ENCODE results near the gene PIP4P1. TPM values are rescaled to one million over a fixed set of nuclear protein-coding genes. Genes with fewer than 3 reads are reported as not detected.

Gene PIP4P1
- total and polyA plus RNA-seq, 10 of the 15 experiments (the other 5 are each of a cell fraction or from before 2014, with no cell fraction given): 19.1 to 47.4 (median 39.7) TPM

DNA sequence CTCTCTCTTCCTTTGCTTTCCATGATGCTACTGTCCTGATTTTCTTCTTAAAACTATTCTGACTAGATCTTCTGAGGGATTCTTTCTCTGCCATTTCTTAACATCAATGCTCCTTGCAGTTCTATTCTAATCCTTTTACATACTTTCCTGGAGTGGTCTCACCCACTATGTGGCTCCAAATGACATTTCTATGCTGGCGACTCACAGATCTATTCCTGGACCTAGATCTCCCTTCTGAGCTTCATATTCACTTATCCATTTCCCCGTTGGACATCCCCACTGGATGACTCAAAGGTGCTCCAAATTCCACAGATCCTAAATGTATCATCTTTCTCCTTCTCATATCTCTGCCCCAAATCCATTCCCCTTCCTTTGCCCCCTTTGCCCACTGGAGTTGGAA, 52.0 kb downstream of the PIP4P1 start:
- ATAC-seq: no peak
- no TSS peak for BruUV-seq (replicated peaks)
- ChIA-PET POLR2A (no interaction called here), SMC1A (ENCODE audit: uncharacterized antibody, unreplicated experiment) (no interaction called here), RAD21 (ENCODE audit: unreplicated experiment) (interaction anchor here (1.5 kb wide), 1 partner anchor 81 kb away, joined by 5 read pairs; no protein-coding TSS in a partner anchor), CTCF (no interaction called here)
- Histone ChIP-seq H3K9me3 (replicated peaks; ENCODE audit: control insufficient read depth, insufficient read depth, low read length) (no peaks in the 10 kb centered on the region), H3K27me3 (replicated peaks in 1 of 2; ENCODE audit: control insufficient read depth in 2 of 2, insufficient read depth in 2 of 2, low read length in 1 of 2) (no peaks in the 10 kb centered on the region), H3K9ac (ENCODE audit: control insufficient read depth, insufficient read depth, low read length) (no peak overlapping the region), H3K4me1 (ENCODE audit: control insufficient read depth, insufficient read depth, low read length) (no peaks in the 10 kb centered on the region), H3K79me2 (ENCODE audit: control insufficient read depth, insufficient read depth, low read length) (peaks cover 11% of the 10 kb centered on the region), H2AFZ (ENCODE audit: control insufficient read depth, low read depth, low read length) (no peak overlapping the region), H3K36me3 (ENCODE audit: control insufficient read depth in 2 of 2, insufficient read depth in 2 of 2, low read length in 1 of 2) (peaks cover 6 to 19% of the 10 kb centered on the region in 2 experiments), H3K27ac (ENCODE audit: control insufficient read depth, insufficient read depth) (no peak overlapping the region), H3K4me3 (no peak overlapping the region), H4K20me1 (ENCODE audit: control insufficient read depth, insufficient read depth) (no peaks in the 10 kb centered on the region; the same call in 1 of the 2 replicates), H3K4me2 (ENCODE audit: control insufficient read depth, insufficient read depth) (no peak overlapping the region)
- FAIRE-seq: no peak
- no peak for TF ChIP-seq POLR2AphosphoS2 (IDR thresholded peaks at IDR 0.05; ENCODE audit: low read depth, low read length)
- TF ChIP-seq SREBF1 (IDR thresholded peaks at IDR 0.05; ENCODE audit: low read length): no peak
- TF ChIP-seq CEBPB (IDR thresholded peaks at IDR 0.05; ENCODE audit: borderline replicate concordance in 1 of 2, low read depth in 2 of 2, low read length in 2 of 2): no peak
- TF ChIP-seq TBL1XR1 (IDR thresholded peaks at IDR 0.05; ENCODE audit: low read depth, low read length): no peak
- TF ChIP-seq, protein P1, sequence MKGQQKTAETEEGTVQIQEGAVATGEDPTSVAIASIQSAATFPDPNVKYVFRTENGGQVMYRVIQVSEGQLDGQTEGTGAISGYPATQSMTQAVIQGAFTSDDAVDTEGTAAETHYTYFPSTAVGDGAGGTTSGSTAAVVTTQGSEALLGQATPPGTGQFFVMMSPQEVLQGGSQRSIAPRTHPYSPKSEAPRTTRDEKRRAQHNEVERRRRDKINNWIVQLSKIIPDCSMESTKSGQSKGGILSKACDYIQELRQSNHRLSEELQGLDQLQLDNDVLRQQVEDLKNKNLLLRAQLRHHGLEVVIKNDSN (IDR thresholded peaks at IDR 0.05; ENCODE audit: borderline replicate concordance, extremely low read length, insufficient read depth, low read depth, low read length): no peak
- TF ChIP-seq, protein P2, sequence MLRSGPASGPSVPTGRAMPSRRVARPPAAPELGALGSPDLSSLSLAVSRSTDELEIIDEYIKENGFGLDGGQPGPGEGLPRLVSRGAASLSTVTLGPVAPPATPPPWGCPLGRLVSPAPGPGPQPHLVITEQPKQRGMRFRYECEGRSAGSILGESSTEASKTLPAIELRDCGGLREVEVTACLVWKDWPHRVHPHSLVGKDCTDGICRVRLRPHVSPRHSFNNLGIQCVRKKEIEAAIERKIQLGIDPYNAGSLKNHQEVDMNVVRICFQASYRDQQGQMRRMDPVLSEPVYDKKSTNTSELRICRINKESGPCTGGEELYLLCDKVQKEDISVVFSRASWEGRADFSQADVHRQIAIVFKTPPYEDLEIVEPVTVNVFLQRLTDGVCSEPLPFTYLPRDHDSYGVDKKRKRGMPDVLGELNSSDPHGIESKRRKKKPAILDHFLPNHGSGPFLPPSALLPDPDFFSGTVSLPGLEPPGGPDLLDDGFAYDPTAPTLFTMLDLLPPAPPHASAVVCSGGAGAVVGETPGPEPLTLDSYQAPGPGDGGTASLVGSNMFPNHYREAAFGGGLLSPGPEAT (IDR thresholded peaks at IDR 0.05; ENCODE audit: low read depth): no peak
- no peak for TF ChIP-seq POLR2A (IDR thresholded peaks at IDR 0.05; ENCODE audit: low read depth, low read length)
- no peak for TF ChIP-seq PML (IDR thresholded peaks at IDR 0.05; ENCODE audit: low read length)
- TF ChIP-seq BMI1 (IDR thresholded peaks at IDR 0.05; ENCODE audit: borderline replicate concordance): no peak
- TF ChIP-seq SIX5 (IDR thresholded peaks at IDR 0.05; ENCODE audit: low read depth, low read length, severe bottlenecking): no peak
- TF ChIP-seq FOS (IDR thresholded peaks at IDR 0.05; ENCODE audit: borderline replicate concordance, extremely low read depth, insufficient read length): no peak
- no peak for TF ChIP-seq HCFC1 (IDR thresholded peaks at IDR 0.05; ENCODE audit: low read length)
- no peak for TF ChIP-seq NRF1 (conservative IDR thresholded peaks at IDR 0.05; ENCODE audit: low read depth, low read length)
- TF ChIP-seq TARDBP (IDR thresholded peaks at IDR 0.05; ENCODE audit: borderline replicate concordance): no peak
- TF ChIP-seq ATF7 (IDR thresholded peaks at IDR 0.05; ENCODE audit: low read depth): no peak
- no peak for TF ChIP-seq SKIL (IDR thresholded peaks at IDR 0.05; ENCODE audit: low read depth, poor library complexity, severe bottlenecking)
- no peak for TF ChIP-seq IKZF2 (IDR thresholded peaks at IDR 0.05)
- TF ChIP-seq ASH2L (IDR thresholded peaks at IDR 0.05; ENCODE audit: borderline replicate concordance, low read depth): no peak
- TF ChIP-seq, protein P3, sequence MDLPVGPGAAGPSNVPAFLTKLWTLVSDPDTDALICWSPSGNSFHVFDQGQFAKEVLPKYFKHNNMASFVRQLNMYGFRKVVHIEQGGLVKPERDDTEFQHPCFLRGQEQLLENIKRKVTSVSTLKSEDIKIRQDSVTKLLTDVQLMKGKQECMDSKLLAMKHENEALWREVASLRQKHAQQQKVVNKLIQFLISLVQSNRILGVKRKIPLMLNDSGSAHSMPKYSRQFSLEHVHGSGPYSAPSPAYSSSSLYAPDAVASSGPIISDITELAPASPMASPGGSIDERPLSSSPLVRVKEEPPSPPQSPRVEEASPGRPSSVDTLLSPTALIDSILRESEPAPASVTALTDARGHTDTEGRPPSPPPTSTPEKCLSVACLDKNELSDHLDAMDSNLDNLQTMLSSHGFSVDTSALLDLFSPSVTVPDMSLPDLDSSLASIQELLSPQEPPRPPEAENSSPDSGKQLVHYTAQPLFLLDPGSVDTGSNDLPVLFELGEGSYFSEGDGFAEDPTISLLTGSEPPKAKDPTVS (IDR thresholded peaks at IDR 0.05; ENCODE audit: low read depth, low read length): no peak
- TF ChIP-seq MYB (IDR thresholded peaks at IDR 0.05; ENCODE audit: borderline replicate concordance, low read depth, low read length): no peak
- DNase-seq (ENCODE audit: low read depth, low spot score): no peak
- in situ Hi-C loops (cut with MboI) (no loop called here), intact Hi-C loops (cut with micrococcal nuclease; ENCODE audit: unreplicated experiment) (no loop called here)
- 40% methylated on average over 2 of the region's 2 CpGs for WGBS (ENCODE audit: insufficient coverage, insufficient replicate concordance, low lambda C conversion rate, missing lambda C conversion rate)
